GM12864 (cell line): ENCODE data around the gene PLAC8.
A peak's percentile ranks its signal among the peaks of the same experiment; 100 is the strongest.
"Not testable (repeated sequence)": the region's sequence is repeated elsewhere in the genome, so short reads cannot be mapped to it uniquely, and the experiment has no call there.

Source experiments
- DNase-seq: peaks from one replicate; pipeline ENCODE4 v3.0.0-alpha.2; 2011; ENCODE audit warnings: low read depth
- H3K4me3 ChIP-seq: 2 replicates; pipeline ENCODE4 v1.5.1; 2011; ENCODE audit warnings: mild to moderate bottlenecking, low read depth, low read length, control low read depth
- TF ChIP-seq, protein P1 (sequence below): IDR thresholded peaks from 2 replicates; pipeline ENCODE4 v1.5.1; 2011; ENCODE audit warnings: low read depth, mild to moderate bottlenecking, moderate library complexity, low read length, control low read depth, inconsistent platforms; ENCODE audit errors: missing control alignments

The PLAC8 gene

DNA sequence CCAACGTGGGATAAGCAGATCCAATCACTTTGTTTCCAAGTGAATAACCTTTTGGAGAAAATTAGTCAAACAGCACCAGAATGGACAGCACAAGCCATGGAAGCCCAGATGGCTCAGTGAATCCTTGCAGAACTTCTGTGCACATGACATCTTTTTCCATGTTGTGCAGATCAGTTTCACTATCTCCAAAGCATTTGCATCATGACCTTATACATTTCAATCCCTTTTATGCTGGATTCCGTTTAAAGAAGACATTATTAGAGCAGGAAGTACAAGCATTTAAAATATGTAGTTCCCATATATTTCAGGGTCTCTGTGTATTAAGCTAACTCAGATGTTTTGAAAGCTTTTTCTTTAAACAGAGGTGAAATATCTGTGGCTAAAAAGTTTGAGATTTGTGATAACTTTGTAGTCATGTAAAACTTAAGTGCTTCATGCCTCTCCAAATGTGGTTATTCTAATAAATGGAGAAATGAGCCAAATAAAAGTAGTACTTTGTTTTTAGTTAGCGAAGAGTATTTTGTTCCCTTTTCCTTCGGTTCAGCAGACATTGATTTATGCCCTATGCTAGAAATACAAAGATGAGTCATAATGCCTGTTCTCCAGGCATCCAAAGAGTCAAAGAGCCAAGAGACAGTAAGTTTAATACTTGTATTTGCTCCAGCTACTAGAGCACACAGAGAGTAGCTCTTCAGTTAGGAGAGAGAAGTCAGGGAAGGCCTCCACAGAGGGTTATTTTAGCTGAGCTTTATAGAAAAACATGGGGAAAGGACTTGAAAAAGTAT, 39.0 kb downstream of the PLAC8 start:
- H3K4me3 ChIP-seq: no peak overlapping the region
- TF ChIP-seq, protein P1, sequence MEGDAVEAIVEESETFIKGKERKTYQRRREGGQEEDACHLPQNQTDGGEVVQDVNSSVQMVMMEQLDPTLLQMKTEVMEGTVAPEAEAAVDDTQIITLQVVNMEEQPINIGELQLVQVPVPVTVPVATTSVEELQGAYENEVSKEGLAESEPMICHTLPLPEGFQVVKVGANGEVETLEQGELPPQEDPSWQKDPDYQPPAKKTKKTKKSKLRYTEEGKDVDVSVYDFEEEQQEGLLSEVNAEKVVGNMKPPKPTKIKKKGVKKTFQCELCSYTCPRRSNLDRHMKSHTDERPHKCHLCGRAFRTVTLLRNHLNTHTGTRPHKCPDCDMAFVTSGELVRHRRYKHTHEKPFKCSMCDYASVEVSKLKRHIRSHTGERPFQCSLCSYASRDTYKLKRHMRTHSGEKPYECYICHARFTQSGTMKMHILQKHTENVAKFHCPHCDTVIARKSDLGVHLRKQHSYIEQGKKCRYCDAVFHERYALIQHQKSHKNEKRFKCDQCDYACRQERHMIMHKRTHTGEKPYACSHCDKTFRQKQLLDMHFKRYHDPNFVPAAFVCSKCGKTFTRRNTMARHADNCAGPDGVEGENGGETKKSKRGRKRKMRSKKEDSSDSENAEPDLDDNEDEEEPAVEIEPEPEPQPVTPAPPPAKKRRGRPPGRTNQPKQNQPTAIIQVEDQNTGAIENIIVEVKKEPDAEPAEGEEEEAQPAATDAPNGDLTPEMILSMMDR: no peak
- DNase-seq: no peak

DNA sequence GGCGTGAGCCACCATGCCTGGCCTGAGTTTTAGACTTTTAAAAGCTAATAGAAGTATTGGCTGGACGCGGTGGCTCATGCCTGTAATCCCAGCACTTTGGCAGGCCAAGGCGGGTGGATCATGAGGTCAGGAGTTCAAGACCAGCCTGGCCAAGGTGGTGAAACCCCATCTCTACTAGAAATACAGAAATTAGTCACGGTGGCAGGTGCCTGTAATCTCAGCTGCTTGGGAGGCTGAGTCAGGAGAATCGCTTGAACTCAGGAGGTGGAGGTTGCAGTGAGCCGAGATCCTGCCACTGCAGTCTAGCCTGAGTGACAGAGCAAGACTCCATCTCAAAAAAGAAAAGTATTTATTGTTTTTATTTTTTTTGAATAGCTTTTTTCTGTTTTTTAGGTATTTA, 39.7 kb downstream of the PLAC8 start:
- DNase-seq, H3K4me3 ChIP-seq: not testable (repeated sequence)

DNA sequence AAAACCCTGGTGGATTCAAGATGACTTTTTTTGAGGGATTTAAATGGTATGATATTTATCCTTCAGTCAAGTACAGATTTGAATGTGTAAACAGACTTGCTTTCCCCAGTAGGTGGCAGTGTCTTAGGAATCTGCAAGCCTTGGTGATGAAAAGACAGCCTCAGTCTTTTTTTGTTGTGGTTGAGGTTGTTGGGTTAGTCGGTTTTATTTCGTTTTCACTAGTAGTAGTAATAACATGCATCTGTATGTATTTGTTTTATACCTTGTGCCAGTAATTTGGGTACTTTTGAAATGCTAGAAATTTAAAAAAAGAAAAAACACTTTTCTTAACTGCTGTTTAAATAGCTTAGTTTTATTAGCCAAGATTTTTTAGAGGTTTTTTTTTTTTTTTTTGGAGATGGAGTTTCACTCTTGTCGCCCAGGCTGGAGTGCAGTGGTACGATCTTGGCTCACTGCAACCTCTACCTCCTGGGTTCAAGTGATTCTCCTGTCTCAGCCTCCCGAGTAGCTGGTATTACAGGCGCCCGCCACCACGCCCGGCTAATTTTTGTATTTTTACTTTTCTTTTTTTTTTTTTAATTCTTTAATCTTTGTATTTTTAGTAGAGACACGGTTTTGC, 40.3 kb downstream of the PLAC8 start:
- no peak overlapping the region for H3K4me3 ChIP-seq
- TF ChIP-seq, protein P1: peak; percentile 69
- DNase-seq: peak; percentile 94

DNA sequence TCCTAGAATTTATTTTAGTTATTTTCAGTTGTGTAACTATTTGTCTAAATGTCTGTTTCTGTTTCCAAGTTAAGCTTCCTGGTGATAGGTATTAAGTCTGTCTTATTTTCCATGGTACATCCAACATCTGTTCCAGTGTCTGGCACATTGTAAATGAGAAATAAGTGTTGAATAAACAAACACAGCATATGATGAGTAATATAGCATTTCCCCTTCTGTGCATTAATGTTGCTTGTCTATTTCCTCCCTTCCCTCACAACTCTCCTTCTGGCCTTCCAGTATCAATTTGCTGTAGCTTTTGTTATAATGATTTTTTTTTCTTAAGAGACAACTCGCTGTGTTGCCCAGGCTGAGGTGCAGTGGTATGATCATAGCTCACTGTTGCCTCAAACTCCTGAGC, 43.4 kb downstream of the PLAC8 start:
- H3K4me3 ChIP-seq: no peak overlapping the region
- TF ChIP-seq, protein P1: no peak
- DNase-seq: no peak

DNA sequence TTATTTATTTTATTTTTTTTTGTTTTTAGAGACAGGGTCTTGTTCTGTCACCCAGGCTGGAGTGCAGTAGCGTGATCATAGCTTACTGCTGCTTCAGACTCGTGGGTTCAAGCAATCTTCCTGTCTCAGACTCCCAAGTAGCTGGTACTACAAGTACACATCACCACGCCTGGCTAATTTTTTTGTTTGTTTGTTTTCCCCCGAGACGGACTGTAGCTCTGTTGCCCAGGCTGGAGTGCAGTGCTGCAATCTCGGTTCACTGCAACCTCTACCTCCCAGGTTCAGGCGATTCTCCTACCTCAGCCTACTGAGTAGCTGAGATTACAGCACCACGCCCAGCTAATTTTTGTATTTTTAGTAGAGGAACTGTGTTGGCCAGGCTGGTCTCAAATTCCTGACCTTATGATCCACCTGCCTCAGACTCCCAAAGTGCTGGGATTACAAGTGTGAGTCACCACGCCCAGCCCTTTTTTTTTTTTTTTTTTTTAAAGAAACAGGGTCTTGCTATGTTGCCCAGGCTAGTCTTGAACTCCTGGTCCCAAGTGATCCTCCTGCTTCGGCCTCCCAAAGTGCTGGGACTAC, 47.4 kb downstream of the PLAC8 start:
- TF ChIP-seq, protein P1: no peak
- DNase-seq: no peak
- no peak overlapping the region for H3K4me3 ChIP-seq

DNA sequence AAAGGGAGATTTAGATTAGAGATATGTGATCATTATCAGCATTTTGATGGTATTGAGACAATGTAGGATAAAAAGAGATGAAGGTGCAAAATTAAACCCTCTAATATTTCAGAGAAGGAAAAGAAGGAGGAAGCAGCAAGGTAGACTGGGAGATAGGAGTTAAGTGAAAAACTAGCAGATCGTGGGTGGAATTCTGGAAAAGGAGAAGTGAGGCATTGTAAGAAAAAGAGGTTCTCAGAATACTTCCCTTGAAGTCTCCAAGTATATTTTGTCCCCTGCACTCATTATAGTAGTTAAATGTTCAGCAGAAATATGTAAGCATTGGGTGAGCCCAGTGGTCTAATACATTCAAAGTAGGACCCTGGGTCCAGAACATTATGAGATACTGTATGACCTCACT, 49.3 kb downstream of the PLAC8 start:
- DNase-seq: no peak
- TF ChIP-seq, protein P1: no peak
- H3K4me3 ChIP-seq: no peak overlapping the region

DNA sequence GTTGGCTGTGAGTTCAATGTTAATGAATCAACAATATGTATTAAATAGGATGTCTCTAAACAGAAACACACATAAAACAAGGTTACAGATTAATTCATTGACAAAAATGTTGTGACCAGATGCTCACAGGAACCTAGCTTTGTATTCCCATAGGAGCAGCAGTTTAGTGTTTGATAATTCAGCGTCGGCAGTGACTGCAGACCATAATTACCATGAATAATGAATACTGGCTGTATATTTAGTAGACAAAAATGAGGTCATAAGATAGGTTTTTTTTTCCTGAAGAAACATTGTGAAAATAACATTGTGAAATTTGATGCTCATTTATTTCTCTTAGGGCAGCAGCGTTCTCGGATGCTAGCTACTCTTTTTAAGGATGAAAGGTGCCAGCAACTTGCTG, 51.8 kb downstream of the PLAC8 start:
- H3K4me3 ChIP-seq: no peak overlapping the region
- no peak for DNase-seq
- TF ChIP-seq, protein P1: no peak
